ENCODE measurements around the gene PLD6.

- TF ChIP-seq CTCF (conservative IDR thresholded peaks at IDR 0.05; ENCODE audit: low read length), result no peak
- no peak for TF ChIP-seq EZH2phosphoT487 (IDR thresholded peaks at IDR 0.05; ENCODE audit: borderline replicate concordance)
Observed at GRCh38 chr17:17181666-17182597, 24.2 kb downstream of the PLD6 start.

Data from Loucy (cell line).